Stimulated activated CD4-positive, alpha-beta T cell treated with anti-CD3 and anti-CD28 coated beads, Interleukin-4, amount 100 ng/mL, for 24 hours (primary cell): ENCODE results near the gene ST3GAL5.

ENCODE experiments used
- DNase-seq: peaks from one replicate; pipeline ENCODE4 v3.0.0-alpha.2; 2020

ST3GAL5 gene

GRCh38 chr2:85803704-85804425, 84.9 kb downstream of the ST3GAL5 start:
- no peak for DNase-seq

- no peak for DNase-seq
These were observed 86.3 kb downstream of the ST3GAL5 start for GRCh38 chr2:85802354-85803103.

- DNase-seq, result no peak
These were observed 86.9 kb downstream of the ST3GAL5 start for GRCh38 chr2:85801871-85802270.

- no peak for DNase-seq
These were observed 88.2 kb downstream of the ST3GAL5 start for GRCh38 chr2:85800586-85800985.

- no peak for DNase-seq
These were observed 89.4 kb downstream of the ST3GAL5 start for GRCh38 chr2:85799215-85799956.

GRCh38 chr2:85797921-85798320, 90.9 kb downstream of the ST3GAL5 start:
- no peak for DNase-seq

GRCh38 chr2:85797263-85797660, 91.5 kb downstream of the ST3GAL5 start:
- DNase-seq, result no peak

GRCh38 chr2:85796341-85797262, 92.2 kb downstream of the ST3GAL5 start:
- DNase-seq, result no peak

GRCh38 chr2:85796046-85796340, 92.8 kb downstream of the ST3GAL5 start:
- DNase-seq, result no peak

- DNase-seq, result no peak
These were observed 93.3 kb downstream of the ST3GAL5 start for GRCh38 chr2:85795331-85796045.

- no peak for DNase-seq
These were observed 94.2 kb downstream of the ST3GAL5 start for GRCh38 chr2:85794491-85795121.

- no peak for DNase-seq
These were observed 94.8 kb downstream of the ST3GAL5 start for GRCh38 chr2:85794038-85794441.

GRCh38 chr2:85793584-85793983, 95.2 kb downstream of the ST3GAL5 start:
- no peak for DNase-seq

GRCh38 chr2:85792783-85793441, 95.9 kb downstream of the ST3GAL5 start:
- no peak for DNase-seq

GRCh38 chr2:85791704-85792565, 96.9 kb downstream of the ST3GAL5 start:
- DNase-seq, result no peak

- DNase-seq, result no peak
These were observed 98.1 kb downstream of the ST3GAL5 start for GRCh38 chr2:85790499-85791188.

- no peak for DNase-seq
These were observed 98.8 kb downstream of the ST3GAL5 start for GRCh38 chr2:85790032-85790431.

GRCh38 chr2:85789271-85789670, 99.5 kb downstream of the ST3GAL5 start:
- DNase-seq, result no peak

GRCh38 chr2:85788603-85789002, 100.2 kb downstream of the ST3GAL5 start:
- no peak for DNase-seq

GRCh38 chr2:85787981-85788340, 100.8 kb downstream of the ST3GAL5 start:
- DNase-seq, result no peak
